IPS DF 19.7 (cell line): ENCODE results near the gene KCNJ6.

Experiments
- DNase-seq: peaks from one replicate; pipeline ENCODE4 v3.0.0-alpha.2; 2013; ENCODE audit warnings: low read depth, low spot score

KCNJ6 gene

GRCh38 chr21:37821092-37821491, 95.2 kb downstream of the KCNJ6 start:
- DNase-seq, result no peak

DNA sequence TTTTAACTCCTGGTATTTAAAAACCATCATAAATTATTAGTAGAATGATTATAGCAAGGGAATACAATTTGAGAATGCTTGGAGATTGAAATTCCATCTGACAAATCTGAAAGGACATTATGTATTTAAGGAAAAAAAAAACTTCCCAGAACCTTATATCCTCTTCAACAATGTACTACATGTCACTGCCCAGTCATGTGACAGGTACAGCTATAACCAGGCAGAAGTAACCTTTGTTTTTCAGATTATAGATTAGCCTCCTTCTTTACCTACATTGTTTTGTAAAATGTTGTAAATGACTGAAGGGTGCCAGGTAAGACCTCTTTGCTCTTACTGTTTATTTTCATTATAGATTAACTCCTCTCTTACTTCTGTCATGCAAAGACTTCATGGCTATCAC, 96.9 kb downstream of the KCNJ6 start:
- no peak for DNase-seq

DNA sequence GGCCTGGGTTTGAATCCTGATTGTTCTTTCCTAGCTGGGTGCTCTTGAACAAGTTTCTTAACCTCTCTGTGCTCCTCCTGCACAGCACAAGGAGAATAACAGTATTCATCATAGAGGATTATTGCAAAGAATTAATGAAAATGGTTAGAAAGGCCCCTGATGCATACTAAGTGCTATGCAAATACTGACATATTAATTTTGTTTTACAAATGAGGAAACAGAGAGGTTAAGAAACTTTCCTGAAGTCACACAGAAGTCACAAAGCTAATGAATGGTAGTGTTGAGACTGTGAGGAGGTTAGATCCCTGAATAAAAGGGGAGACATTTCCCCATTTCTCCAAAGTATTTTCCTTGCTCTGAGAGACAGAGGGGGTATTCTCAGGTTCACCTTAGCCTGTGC, 99.0 kb downstream of the KCNJ6 start:
- no peak for DNase-seq

- no peak for DNase-seq
Measured at GRCh38 chr21:37815893-37816292, 100.4 kb downstream of the KCNJ6 start.

DNA sequence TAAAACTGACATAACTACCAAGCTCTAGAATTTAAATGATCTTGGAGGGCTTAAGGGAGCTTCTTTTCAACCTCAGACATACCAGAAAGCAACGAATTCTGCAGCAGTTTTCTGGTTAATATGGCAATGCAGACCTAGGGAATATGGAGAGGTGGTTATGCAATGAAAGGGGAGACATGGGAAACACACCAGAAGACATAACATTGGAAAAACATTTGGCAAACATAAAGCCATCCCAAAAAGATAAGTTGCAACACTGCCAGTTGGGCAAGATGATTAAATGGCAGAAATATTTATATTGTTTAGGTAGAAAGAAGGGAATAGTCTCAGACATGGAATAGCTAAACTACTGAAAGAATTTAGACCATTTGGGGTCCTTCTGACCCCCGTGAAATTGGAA, 104.5 kb downstream of the KCNJ6 start:
- DNase-seq, result no peak

DNA sequence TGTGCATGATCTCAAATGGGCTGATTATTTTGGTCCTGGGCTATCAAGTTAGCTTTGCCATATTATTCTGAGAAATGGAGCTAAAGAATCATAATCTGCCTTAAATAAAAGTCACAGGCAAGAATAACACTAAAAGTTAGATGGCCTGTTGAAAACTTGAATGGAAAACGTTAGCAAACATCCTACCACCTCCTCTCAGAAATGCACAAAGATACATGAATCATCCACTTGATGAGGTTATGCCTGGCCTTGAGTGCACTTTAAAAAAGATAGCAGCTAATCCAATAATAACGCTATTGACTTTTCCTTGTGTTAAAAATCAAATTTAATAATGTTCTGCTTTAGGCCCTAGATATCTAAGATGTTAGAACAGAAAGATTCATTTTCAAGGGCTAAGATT, 108.0 kb downstream of the KCNJ6 start:
- no peak for DNase-seq

DNA sequence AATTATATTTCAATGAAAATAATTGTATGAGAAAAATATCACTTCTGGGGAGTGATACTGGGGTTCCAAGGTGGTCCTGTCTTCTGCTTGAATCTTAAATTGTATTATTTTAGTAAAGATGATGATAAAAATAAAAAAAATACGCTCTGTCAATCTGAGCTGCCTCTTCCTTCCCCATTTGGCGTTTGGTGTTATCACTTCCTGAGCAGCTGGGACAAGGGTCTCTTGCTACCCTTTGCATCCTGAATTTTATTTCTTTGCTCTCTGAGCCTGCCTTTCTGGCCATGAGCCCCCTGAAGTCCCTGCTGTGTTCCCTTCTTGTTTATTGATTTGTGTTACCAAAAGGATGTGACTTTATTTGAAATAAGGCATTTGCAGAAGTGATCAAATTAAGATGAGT, 111.0 kb downstream of the KCNJ6 start:
- no peak for DNase-seq

DNA sequence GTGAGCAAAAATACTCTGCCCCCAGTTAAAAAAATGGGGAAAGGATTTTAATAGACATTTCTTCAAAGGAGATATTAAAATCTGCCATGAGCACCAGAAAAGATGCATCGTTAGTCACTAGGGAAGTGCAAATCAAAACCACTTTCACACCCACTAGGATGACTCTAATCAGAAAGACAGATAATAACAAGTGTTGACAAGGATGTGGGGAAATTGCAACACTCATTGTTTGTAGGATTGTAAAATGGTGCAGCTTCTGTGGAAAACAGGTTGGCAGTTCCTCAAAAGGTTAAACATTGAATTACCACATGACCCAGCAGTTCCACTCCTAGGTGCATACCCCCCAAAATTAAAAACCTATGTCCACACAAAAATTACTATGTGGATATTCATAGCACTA, 112.3 kb downstream of the KCNJ6 start:
- DNase-seq, result no peak

GRCh38 chr21:37803101-37803651, 113.1 kb downstream of the KCNJ6 start:
- DNase-seq, result no peak

- no peak for DNase-seq
Measured at GRCh38 chr21:37800456-37801061, 115.7 kb downstream of the KCNJ6 start.

GRCh38 chr21:37800057-37800455, 116.2 kb downstream of the KCNJ6 start:
- no peak for DNase-seq

DNA sequence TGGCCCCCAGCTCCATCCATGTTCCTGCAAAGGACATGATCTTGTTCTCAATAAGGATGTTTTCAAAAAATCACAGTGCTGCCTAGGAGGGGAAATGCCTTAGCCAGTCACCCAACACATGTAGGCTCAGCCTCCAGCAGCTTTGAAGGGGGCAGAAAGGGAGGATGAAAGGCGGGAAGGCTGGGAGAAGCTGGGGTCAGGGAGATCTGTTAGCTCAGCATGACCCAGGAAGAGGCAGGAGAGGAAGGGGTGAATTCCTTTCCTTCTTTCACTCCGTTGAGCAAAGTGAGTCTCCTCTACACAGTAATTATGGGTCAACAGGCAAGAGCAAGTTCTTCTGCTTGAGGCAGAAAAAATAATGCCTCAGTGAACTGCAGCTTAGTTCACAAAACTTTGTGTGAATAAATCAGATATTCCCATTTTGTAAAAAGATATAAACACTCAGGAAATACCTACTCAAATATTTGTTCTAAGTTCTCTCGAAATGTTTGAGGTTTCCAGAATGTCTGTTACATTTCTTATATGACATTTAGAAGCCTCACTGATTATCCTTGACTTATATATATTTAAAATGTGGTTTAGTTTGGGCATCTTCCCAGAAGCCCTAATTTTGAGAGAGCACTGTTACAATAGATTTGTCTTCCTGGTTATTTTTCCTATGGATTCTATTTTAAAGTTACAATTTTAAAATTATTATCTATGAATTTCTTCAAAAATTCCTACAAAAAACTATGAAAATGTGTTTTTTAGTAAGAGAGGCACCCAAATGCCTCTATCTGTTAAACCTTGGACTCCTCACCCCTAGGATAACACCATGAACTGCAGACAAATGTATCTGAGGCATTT, 116.8 kb downstream of the KCNJ6 start:
- DNase-seq, result no peak

- DNase-seq, result no peak
Measured at GRCh38 chr21:37797403-37797802, 118.9 kb downstream of the KCNJ6 start.

- DNase-seq, result no peak
Measured at GRCh38 chr21:37796011-37796410, 120.2 kb downstream of the KCNJ6 start.

GRCh38 chr21:37793660-37794059, 122.6 kb downstream of the KCNJ6 start:
- no peak for DNase-seq

GRCh38 chr21:37792046-37792445, 124.2 kb downstream of the KCNJ6 start:
- no peak for DNase-seq

DNA sequence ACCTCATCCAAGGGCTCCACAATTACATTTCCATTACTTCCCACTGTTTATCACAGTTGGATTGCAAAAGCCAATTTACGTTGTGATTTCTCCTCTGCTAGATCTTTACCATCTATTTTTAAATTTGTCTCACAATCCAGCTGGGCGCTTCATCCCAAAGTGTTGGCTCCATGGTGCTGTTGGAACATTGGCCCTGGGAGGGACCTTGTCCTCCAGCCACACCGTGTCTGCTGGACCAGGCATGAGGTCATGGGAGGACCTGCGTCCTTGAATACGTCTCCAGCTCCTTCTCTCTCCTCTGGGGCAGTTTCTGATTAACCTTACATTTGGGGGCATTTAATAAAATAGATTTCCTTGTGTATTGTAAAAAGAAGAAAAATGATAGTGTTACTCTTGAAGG, 125.4 kb downstream of the KCNJ6 start:
- DNase-seq, result no peak

DNA sequence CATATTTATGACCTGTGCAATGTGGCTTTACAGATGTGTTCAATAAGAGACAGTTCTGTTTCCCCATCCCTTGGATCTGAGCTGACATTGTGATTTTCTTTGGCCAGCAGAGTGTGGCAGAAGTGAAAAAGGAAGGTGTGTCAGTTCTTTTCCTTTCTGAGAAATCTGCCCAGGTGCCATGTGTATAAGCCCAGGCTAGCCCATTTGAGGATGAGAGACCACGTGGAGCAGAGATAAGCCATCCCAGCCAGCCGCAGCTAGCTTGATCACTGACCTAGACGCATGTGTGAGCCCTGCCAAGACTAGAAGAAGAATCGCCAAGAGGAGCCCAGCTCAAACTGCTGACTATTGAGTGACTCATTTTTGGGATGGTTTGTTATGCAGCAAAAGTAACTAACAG, 127.8 kb downstream of the KCNJ6 start:
- DNase-seq, result no peak

DNA sequence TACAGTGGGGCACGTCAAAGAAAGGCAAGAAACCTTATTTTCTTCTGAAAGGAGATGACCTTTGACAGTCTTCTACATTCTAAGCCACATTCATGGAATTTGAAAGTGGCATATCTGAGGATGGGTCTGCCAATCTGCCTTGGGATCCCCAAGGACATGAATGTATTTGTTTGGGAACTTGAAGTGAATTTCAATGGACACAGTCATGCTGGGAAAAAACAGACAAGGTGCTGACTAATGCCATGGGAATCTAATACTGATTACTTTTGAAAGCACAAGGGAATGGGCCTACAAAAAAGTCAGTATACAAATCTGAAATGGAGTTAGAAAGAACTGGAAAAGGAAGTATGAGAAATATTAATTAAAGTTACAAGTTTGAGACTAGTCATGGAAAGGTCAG, 128.8 kb downstream of the KCNJ6 start:
- no peak for DNase-seq

- no peak for DNase-seq
Measured at GRCh38 chr21:37784591-37785318, 131.5 kb downstream of the KCNJ6 start.

DNA sequence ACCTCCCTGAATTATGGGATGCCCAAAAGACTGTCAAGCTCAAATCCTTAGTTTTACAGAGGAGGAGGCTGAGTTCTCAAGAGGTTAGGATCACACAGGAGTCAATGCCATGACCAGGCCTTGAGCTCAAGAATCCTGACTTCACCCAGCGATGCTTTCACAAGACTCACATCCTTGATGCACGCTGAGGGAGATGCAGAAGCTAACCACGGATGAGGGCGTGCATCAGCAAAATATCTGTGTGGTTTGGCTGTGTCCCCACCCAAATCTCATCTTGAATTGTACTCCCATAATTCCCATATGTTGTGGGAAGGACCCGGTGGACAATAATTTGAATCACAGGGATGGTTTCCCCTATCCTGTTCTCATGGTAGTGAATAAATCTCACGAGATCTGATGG, 133.2 kb downstream of the KCNJ6 start:
- no peak for DNase-seq
